DND-41 (cell line): ENCODE results near the gene ABCA7.
A peak's percentile ranks its signal among the peaks of the same experiment; 100 is the strongest.

Source experiments
- ATAC-seq: fragments of 200-7000 bp; cut with Tn5 transposase; 3 replicates; pipeline ENCODE4 v1.9.1; 2021; ENCODE audit warnings: low read depth; ENCODE audit not compliant: insufficient read depth
- DNase-seq: peaks from one replicate; pipeline ENCODE4 v3.0.0-alpha.2; 2020
- H2AFZ ChIP-seq: 2 replicates; pipeline ENCODE4 v1.6.0; 2012; ENCODE audit warnings: low read depth, low read length
- H3K27ac ChIP-seq: 2 replicates; pipeline ENCODE4 v1.5.1; 2012; ENCODE audit warnings: low read length, inconsistent platforms
- H3K27me3 ChIP-seq: fragments of 200-600 bp; sonication (generic); 2 replicates; pipeline ENCODE4 v1.6.0; 2012; ENCODE audit warnings: low read length, mild to moderate bottlenecking, inconsistent platforms; ENCODE audit not compliant: insufficient read depth, poor library complexity
- H3K36me3 ChIP-seq: 2 replicates; pipeline ENCODE4 v1.5.1; 2012; ENCODE audit warnings: low read length, inconsistent platforms; ENCODE audit not compliant: insufficient read depth
- H3K4me1 ChIP-seq: 2 replicates; pipeline ENCODE4 v1.5.1; 2012; ENCODE audit warnings: mild to moderate bottlenecking, low read length; ENCODE audit not compliant: insufficient read depth
- H3K4me2 ChIP-seq: 2 replicates; pipeline ENCODE4 v1.6.0; 2012; ENCODE audit warnings: mild to moderate bottlenecking, moderate library complexity, low read length, inconsistent platforms; ENCODE audit not compliant: insufficient read depth
- H3K4me3 ChIP-seq, 2 experiments: fragments of 200-600 bp in 1 of 2; shearing (Covaris generic) in 1 of 2; 2 replicates each; pipeline ENCODE4 v1.5.1; 2012 to 2016; ENCODE audit warnings: inconsistent platforms in 2 of 2, low read length in 2 of 2, mild to moderate bottlenecking in 2 of 2, low read depth in 1 of 2, moderate library complexity in 1 of 2
- H3K79me2 ChIP-seq: 2 replicates; pipeline ENCODE4 v1.6.0; 2012; ENCODE audit warnings: low read length, inconsistent platforms; ENCODE audit not compliant: insufficient read depth
- H3K9ac ChIP-seq: 2 replicates; pipeline ENCODE4 v1.6.0; 2012; ENCODE audit warnings: low read depth, mild to moderate bottlenecking, inconsistent platforms, low read length, moderate library complexity
- H3K9me3 ChIP-seq: 2 replicates; pipeline ENCODE4 v1.5.1; 2012; ENCODE audit warnings: low read length, moderate library complexity, mild to moderate bottlenecking, inconsistent platforms; ENCODE audit not compliant: insufficient read depth, severe bottlenecking
- H4K20me1 ChIP-seq: 2 replicates; pipeline ENCODE4 v1.6.0; 2012; ENCODE audit warnings: low read length; ENCODE audit not compliant: insufficient read depth
- EZH2 ChIP-seq: IDR thresholded peaks from 3 replicates; pipeline ENCODE4 v1.6.1; 2012; ENCODE audit warnings: borderline replicate concordance, low read depth, mild to moderate bottlenecking, moderate library complexity, low read length, inconsistent platforms; ENCODE audit not compliant: severe bottlenecking
- TF ChIP-seq, protein P1 (sequence below): IDR thresholded peaks from 2 replicates; pipeline ENCODE4 v1.5.1; 2012; ENCODE audit warnings: borderline replicate concordance, low read length, moderate library complexity, mild to moderate bottlenecking; ENCODE audit not compliant: poor library complexity, severe bottlenecking; ENCODE audit errors: extremely low read depth

The ABCA7 gene

DNA sequence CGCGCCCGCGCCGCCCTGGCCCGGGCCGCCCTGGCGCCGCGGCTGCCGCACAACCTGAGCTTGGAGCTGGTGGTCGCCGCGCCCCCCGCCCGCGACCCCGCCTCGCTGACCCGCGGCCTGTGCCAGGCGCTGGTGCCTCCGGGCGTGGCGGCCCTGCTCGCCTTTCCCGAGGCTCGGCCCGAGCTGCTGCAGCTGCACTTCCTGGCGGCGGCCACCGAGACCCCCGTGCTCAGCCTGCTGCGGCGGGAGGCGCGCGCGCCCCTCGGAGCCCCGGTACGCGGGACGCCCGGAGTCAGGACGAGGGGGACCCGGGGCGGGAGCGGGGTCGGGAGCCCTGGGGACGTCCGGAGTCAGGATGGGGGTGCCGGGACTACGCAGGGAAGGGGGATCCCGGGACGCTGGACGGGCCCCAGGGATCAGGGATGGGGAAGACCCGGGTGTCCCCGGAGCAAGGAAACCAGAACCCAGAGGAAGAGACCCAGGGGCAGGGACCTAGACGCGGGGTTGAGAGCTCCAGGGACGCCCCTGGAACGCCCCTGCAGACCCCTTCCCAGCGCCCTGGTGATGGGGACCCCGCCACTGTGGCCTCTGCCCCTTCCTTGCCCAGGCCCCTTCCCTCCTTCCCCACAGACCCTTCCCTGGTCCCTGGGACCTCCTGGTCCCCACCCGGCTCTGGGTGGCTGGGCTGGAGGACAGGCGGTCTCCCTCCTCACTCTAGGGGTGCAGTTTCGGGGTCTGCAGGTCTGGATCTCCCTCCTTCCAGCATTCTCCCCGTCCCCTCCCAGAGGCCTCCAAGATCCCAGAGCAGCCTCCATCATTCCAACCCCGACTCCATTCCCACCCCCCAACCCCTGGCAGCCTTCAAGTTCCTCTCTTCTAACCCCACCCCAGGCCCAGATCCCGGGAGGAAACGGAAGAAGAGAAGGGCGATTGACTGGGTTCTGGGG is 39.0 kb upstream of the ABCA7 start:
- no peak overlapping the region for H3K4me2 ChIP-seq

DNA sequence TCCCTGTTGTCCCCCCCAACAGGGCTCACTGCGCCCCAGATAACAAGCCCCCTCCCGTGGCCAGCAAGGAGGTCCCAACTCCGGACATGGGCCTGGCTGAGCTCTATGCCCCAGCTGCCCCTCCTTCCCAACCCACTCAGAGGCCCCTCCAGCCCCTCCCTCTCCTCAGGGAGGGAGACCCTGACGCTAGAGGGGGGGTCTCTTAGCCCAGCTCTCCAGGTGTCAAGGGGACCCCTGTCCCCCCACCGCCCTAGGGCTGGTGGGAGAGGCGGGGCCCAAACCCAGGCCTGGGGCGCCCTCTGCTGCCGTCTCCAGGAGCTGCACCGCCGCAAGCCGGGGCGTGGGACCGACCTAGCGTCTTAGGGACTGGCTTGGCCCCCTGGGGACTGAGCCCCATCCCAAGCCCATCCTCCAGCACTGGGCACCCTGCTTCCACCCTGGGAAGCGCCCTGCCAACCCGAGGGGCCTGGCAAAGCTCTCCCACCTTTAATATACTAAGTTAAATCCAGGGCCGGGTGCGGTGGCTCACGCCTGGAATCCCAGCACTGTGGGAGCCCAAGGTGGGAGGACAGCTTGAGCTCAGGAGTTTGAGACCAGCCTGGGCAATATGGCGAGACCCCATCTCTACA is 38.3 kb upstream of the ABCA7 start:
- peak; percentile 71 for DNase-seq

More for the DNA sequence above, 39.0 kb upstream of the ABCA7 start:
- ATAC-seq (no peak), DNase-seq (no peak)
- peaks cover 6% of the 10 kb centered on the region for H4K20me1 ChIP-seq
- peaks cover 7% of the 10 kb centered on the region for H3K4me1 ChIP-seq
- no peak overlapping the region for H3K4me3 ChIP-seq
- H3K36me3 ChIP-seq = no peaks in the 10 kb centered on the region
- H3K79me2 ChIP-seq = no peaks in the 10 kb centered on the region
- no peak overlapping the region for H3K27ac ChIP-seq
- no peak overlapping the region for H2AFZ ChIP-seq
- no peaks in the 10 kb centered on the region for H3K9me3 ChIP-seq
- H3K9ac ChIP-seq = no peak overlapping the region
- peaks cover 6% of the 10 kb centered on the region for H3K27me3 ChIP-seq
- TF ChIP-seq, protein P1, sequence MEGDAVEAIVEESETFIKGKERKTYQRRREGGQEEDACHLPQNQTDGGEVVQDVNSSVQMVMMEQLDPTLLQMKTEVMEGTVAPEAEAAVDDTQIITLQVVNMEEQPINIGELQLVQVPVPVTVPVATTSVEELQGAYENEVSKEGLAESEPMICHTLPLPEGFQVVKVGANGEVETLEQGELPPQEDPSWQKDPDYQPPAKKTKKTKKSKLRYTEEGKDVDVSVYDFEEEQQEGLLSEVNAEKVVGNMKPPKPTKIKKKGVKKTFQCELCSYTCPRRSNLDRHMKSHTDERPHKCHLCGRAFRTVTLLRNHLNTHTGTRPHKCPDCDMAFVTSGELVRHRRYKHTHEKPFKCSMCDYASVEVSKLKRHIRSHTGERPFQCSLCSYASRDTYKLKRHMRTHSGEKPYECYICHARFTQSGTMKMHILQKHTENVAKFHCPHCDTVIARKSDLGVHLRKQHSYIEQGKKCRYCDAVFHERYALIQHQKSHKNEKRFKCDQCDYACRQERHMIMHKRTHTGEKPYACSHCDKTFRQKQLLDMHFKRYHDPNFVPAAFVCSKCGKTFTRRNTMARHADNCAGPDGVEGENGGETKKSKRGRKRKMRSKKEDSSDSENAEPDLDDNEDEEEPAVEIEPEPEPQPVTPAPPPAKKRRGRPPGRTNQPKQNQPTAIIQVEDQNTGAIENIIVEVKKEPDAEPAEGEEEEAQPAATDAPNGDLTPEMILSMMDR = no peak
- no peak for TF ChIP-seq EZH2

DNA sequence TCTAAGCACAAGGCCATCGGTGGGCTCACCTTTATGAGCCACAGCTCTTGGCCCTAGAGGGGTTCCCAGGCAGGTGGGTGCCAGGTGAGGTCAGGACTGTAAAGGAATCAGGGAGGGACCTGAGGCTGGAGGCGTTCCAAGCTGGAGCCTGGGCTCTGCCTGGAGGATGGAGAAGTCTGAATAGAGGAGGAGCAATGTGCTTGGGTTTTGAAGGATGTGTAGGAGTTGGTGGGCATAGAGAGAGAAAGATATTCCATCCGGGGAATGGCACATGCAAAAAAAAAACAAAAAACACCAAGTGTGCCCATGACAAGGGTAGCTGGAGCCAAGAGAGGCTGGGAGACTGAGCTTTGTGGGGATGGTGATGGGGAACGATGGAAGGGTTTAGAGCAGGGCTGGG is 37.3 kb upstream of the ABCA7 start:
- TF ChIP-seq EZH2 = no peak
- TF ChIP-seq, protein P1 = no peak
- H4K20me1 ChIP-seq = peaks cover 9% of the 10 kb centered on the region; the same call in 1 of the 2 replicates
- ATAC-seq (no peak), DNase-seq (no peak)
- H3K27ac ChIP-seq = no peak overlapping the region
- H3K9me3 ChIP-seq = no peaks in the 10 kb centered on the region
- H3K4me1 ChIP-seq = no peaks in the 10 kb centered on the region; the same call in 1 of the 2 replicates
- H3K36me3 ChIP-seq = no peaks in the 10 kb centered on the region
- H3K9ac ChIP-seq = no peak overlapping the region
- H2AFZ ChIP-seq = no peak overlapping the region
- H3K27me3 ChIP-seq = no peaks in the 10 kb centered on the region
- no peak overlapping the region for H3K4me2 ChIP-seq
- H3K79me2 ChIP-seq = no peaks in the 10 kb centered on the region
- H3K4me3 ChIP-seq = no peak overlapping the region

More for the DNA sequence above, 38.3 kb upstream of the ABCA7 start:
- Histone ChIP-seq H3K4me3 (no peak overlapping the region), H2AFZ (no peak overlapping the region), H3K4me1 (no peaks in the 10 kb centered on the region; the same call in 1 of the 2 replicates), H3K27me3 (no peaks in the 10 kb centered on the region), H3K36me3 (no peaks in the 10 kb centered on the region), H3K9ac (no peak overlapping the region), H3K79me2 (no peaks in the 10 kb centered on the region), H4K20me1 (peaks cover 5% of the 10 kb centered on the region; the same call in 1 of the 2 replicates), H3K27ac (no peak overlapping the region), H3K9me3 (no peaks in the 10 kb centered on the region), H3K4me2 (no peak overlapping the region)
- TF ChIP-seq, protein P1 = peak; percentile 95
- TF ChIP-seq EZH2 = no peak
- peak; percentile 80 for ATAC-seq
